NCI-H524 treated with DMSO at 0.1 percent for 48 hours (cell line): ENCODE measurements around the gene EDA.
"Not testable (repeated sequence)": the region's sequence is repeated elsewhere in the genome, so short reads cannot be mapped to it uniquely, and the experiment has no call there.

ENCODE experiments used
- DNase-seq: peaks from one replicate; lab custom pipeline; 2025; lab: John Stamatoyannopoulos, UW

EDA gene

GRCh38 chrX:69746051-69746450, 130.1 kb downstream of the EDA start:
- DNase-seq, result no peak

- no peak for DNase-seq
These were observed 132.1 kb downstream of the EDA start for GRCh38 chrX:69748055-69748454.

GRCh38 chrX:69759921-69760625, 144.2 kb downstream of the EDA start:
- DNase-seq, result no peak

GRCh38 chrX:69761633-69762032, 145.7 kb downstream of the EDA start:
- no peak for DNase-seq

GRCh38 chrX:69762340-69762739, 146.4 kb downstream of the EDA start:
- DNase-seq, result no peak

- no peak for DNase-seq
These were observed 177.5 kb downstream of the EDA start for GRCh38 chrX:69793260-69793935.

- no peak for DNase-seq
These were observed 179.8 kb downstream of the EDA start for GRCh38 chrX:69795702-69796101.

GRCh38 chrX:69807400-69807799, 191.5 kb downstream of the EDA start:
- no peak for DNase-seq

- no peak for DNase-seq
These were observed 192.5 kb downstream of the EDA start for GRCh38 chrX:69808375-69808774.

GRCh38 chrX:69813677-69814076, 197.8 kb downstream of the EDA start:
- peak; percentile 7 for DNase-seq

- DNase-seq, result peak; percentile 55
These were observed 199.2 kb downstream of the EDA start for GRCh38 chrX:69815063-69815462.

GRCh38 chrX:69815519-69815918, 199.6 kb downstream of the EDA start:
- DNase-seq, result no peak

GRCh38 chrX:69844636-69845035, 228.7 kb downstream of the EDA start:
- no peak for DNase-seq

- not testable (repeated sequence) for DNase-seq
These were observed 244.1 kb downstream of the EDA start for GRCh38 chrX:69859999-69860398.

- DNase-seq, result no peak
These were observed 260.3 kb downstream of the EDA start for GRCh38 chrX:69876221-69876620.

- no peak for DNase-seq
These were observed 268.3 kb downstream of the EDA start for GRCh38 chrX:69884210-69884609.

GRCh38 chrX:69896046-69896445, 280.1 kb downstream of the EDA start:
- peak; percentile 19 for DNase-seq

GRCh38 chrX:69900491-69900890, 284.6 kb downstream of the EDA start:
- DNase-seq, result no peak

GRCh38 chrX:69906447-69906846, 290.5 kb downstream of the EDA start:
- no peak for DNase-seq

- DNase-seq, result no peak
These were observed 298.9 kb downstream of the EDA start for GRCh38 chrX:69914781-69915180.

GRCh38 chrX:69919749-69920148, 303.8 kb downstream of the EDA start:
- no peak for DNase-seq

GRCh38 chrX:69932323-69932722, 316.4 kb downstream of the EDA start:
- DNase-seq, result no peak

GRCh38 chrX:69948276-69948797, 332.4 kb downstream of the EDA start:
- no peak for DNase-seq

- no peak for DNase-seq
These were observed 335.8 kb downstream of the EDA start for GRCh38 chrX:69951753-69952152.
